Upper lobe of left lung (tissue), 4 donors: ENCODE results near the gene PHACTR1.

Source experiments
- CTCF ChIP-seq, 6 experiments: fragments of 450-650 bp in 4 of 6; fragments of 200-600 bp in 2 of 6; sonication (generic) in 2 of 6; IDR thresholded peaks; one replicate each; pipeline ENCODE4 v1.5.1; 2016 to 2019; ENCODE audit warnings: antibody characterized with exemption in 6 of 6
- POLR2A ChIP-seq, 4 donors: fragments of 450-650 bp; IDR thresholded peaks; one replicate each; pipeline ENCODE4 v1.5.1; 2016 to 2017; ENCODE audit warnings: antibody characterized with exemption in 4 of 4, mild to moderate bottlenecking in 2 of 4

GRCh38 chr6:13147782-13148181, 431.2 kb downstream of the PHACTR1 start:
- TF ChIP-seq POLR2A (IDR thresholded peaks at IDR 0.05) (no peak), CTCF (IDR thresholded peaks at IDR 0.05) (no peak)
